ENCODE measurements around the gene PIR. TPM values are rescaled to one million over a fixed set of nuclear protein-coding genes. Genes with fewer than 3 reads are reported as not detected.

The PIR gene
- total RNA-seq, 1 experiment from 2014 or later = 29.7 TPM

DNA sequence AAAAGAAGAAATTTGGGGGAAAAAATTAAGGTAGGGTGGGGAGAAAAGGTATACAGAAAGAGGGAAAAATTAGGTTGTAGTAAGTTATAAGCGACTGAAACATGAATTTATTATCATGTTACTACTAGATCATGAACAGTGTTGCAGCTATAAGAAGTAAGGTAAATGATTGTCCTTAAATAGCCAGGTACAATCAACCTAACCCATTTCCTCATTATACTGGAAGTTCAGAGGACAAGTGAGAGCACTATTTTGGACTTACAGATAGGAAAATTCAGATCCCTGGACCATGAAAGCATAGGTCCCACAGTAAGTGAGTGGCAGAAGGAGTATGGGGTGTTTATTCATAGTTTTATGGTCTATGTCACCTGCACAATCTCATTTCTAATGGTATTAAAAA is 23.5 kb downstream of the PIR start:
- WGBS (ENCODE audit: extremely low coverage, insufficient read length, low lambda C conversion rate) = 100% methylated on average over 1 of the region's 1 CpG
- Mint-ChIP-seq H3K27ac (no peak overlapping the region), H3K36me3 (ENCODE audit: insufficient read depth in 1 of 3, low read depth in 3 of 3) (no peaks in the 10 kb centered on the region; a peak in 2 of 7 replicates)

More for the DNA sequence above, 23.5 kb downstream of the PIR start:
- Histone ChIP-seq H3K4me2 (ENCODE audit: insufficient read depth, insufficient read length, low read length) (no peak overlapping the region), H2AK5ac (ENCODE audit: insufficient read length, low read length) (no peak overlapping the region), H3K23me2 (ENCODE audit: insufficient read length, low read depth, low read length, poor library complexity, severe bottlenecking) (no peaks in the 10 kb centered on the region), H3T11ph (ENCODE audit: low read length) (no peak overlapping the region), H4K8ac (replicated peaks; ENCODE audit: insufficient read length, low read depth, low read length) (no peak overlapping the region), H2AFZ (ENCODE audit: low read length) (no peak overlapping the region), H2BK15ac (ENCODE audit: low read depth, low read length) (no peak overlapping the region), H3K79me1 (ENCODE audit: insufficient read depth, low read depth, low read length, poor library complexity, severe bottlenecking) (no peaks in the 10 kb centered on the region), H3K9me3 (ENCODE audit: control insufficient read depth, low read depth, low read length) (no peaks in the 10 kb centered on the region), H2BK20ac (ENCODE audit: low read depth, low read length, poor library complexity, severe bottlenecking) (no peak overlapping the region), H3K9ac (ENCODE audit: extremely low read depth, insufficient read length, low read length) (no peak overlapping the region), H3K18ac (ENCODE audit: insufficient read length, low read depth, low read length) (no peak overlapping the region), H2BK5ac (ENCODE audit: insufficient read length, low read length) (no peak overlapping the region), H3K23ac (ENCODE audit: insufficient read length, low read depth, low read length) (no peak overlapping the region), H4K91ac (ENCODE audit: insufficient read length, low read depth, low read length) (no peak overlapping the region), H3K14ac (ENCODE audit: insufficient read depth, low read length) (no peak overlapping the region), H3K27ac (ENCODE audit: insufficient read length, low read depth, low read length) (no peak overlapping the region), H2BK12ac (ENCODE audit: insufficient read length, low read depth, low read length) (no peak overlapping the region), H4K20me1 (ENCODE audit: control insufficient read depth, insufficient read depth, insufficient read length) (no peaks in the 10 kb centered on the region), H3K4me1 (ENCODE audit: insufficient read depth, low read length) (no peaks in the 10 kb centered on the region; the same call in 1 of the 2 replicates), H2BK120ac (ENCODE audit: low read depth, low read length, poor library complexity, severe bottlenecking) (no peak overlapping the region), H3K56ac (ENCODE audit: insufficient read length, low read depth, low read length) (no peak overlapping the region), H3K4ac (ENCODE audit: low read depth, low read length) (no peak overlapping the region), H3K27me3 (ENCODE audit: insufficient read depth, low read length) (no peaks in the 10 kb centered on the region), H3K79me2 (ENCODE audit: insufficient read depth, low read length) (no peaks in the 10 kb centered on the region), H4K5ac (ENCODE audit: insufficient read length, low read depth, low read length) (no peak overlapping the region)
- Mint-ChIP-seq H3K27me3 (ENCODE audit: low read depth) (no peaks in the 10 kb centered on the region), H3K9me3 (no peaks in the 10 kb centered on the region), H3K4me3 (no peak overlapping the region), H3K4me1 (peaks cover 21 to 32% of the 10 kb centered on the region in 2 experiments)
- TF ChIP-seq, protein P1, sequence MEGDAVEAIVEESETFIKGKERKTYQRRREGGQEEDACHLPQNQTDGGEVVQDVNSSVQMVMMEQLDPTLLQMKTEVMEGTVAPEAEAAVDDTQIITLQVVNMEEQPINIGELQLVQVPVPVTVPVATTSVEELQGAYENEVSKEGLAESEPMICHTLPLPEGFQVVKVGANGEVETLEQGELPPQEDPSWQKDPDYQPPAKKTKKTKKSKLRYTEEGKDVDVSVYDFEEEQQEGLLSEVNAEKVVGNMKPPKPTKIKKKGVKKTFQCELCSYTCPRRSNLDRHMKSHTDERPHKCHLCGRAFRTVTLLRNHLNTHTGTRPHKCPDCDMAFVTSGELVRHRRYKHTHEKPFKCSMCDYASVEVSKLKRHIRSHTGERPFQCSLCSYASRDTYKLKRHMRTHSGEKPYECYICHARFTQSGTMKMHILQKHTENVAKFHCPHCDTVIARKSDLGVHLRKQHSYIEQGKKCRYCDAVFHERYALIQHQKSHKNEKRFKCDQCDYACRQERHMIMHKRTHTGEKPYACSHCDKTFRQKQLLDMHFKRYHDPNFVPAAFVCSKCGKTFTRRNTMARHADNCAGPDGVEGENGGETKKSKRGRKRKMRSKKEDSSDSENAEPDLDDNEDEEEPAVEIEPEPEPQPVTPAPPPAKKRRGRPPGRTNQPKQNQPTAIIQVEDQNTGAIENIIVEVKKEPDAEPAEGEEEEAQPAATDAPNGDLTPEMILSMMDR (conservative IDR thresholded peaks at IDR 0.05) = no peak
- no peak for DNase-seq

All from H9 (cell line).